Activated naive CD4-positive, alpha-beta T cell (primary cell): ENCODE data around the gene MRO.
"Not testable (repeated sequence)": the region's sequence is repeated elsewhere in the genome, so short reads cannot be mapped to it uniquely, and the experiment has no call there.

ENCODE experiments used
- DNase-seq, 4 experiments: peaks; one replicate each; lab custom pipeline; 2025; lab: John Stamatoyannopoulos, UW

MRO gene

GRCh38 chr18:50819728-50820378 lies at the start of gene MRO:
Gene MRO, minus strand, starts transcription at chr18:50820016. Its CDS starts 10,616 bp downstream, at chr18:50809400.
- DNase-seq, result peak; percentile 48 to 73 (median 63)

DNA sequence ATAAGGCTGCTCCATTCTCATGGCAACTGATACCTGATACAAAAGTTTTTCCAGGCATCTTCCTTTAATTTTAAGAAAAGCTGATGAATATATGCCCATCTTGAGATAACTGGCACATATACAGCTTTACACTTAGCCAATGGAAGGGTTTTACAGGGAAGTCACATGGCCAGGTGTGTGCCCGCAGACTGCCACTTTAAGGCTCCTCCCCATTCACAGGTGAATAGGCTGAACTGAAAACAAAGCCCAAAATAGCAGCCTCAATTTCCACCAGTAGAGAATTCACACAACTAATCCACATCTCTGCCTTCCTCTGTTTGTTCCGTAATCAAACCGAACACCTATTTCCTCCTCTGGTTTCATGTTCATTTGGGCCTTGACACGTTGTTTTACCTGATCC lies 49.3 kb upstream of the MRO start:
- no peak for DNase-seq

DNA sequence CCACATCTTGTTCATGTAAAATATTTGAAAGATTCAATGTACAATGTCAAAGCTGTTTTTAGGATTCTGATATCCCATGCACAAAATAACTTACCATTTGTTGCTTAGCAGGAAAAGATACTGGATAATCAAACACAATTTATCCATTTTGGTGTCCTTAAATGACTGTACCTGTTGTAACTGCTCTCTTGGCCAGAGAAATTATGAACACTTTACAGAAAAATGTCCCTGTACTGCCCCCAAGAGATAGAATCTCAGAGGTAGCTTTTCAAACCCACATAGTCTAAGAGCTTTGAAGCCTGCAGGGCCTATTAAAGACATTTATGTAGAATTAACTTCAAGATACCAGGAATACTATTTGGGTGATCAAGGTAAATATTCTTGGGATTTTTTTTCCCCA lies 46.9 kb upstream of the MRO start:
- no peak for DNase-seq

DNA sequence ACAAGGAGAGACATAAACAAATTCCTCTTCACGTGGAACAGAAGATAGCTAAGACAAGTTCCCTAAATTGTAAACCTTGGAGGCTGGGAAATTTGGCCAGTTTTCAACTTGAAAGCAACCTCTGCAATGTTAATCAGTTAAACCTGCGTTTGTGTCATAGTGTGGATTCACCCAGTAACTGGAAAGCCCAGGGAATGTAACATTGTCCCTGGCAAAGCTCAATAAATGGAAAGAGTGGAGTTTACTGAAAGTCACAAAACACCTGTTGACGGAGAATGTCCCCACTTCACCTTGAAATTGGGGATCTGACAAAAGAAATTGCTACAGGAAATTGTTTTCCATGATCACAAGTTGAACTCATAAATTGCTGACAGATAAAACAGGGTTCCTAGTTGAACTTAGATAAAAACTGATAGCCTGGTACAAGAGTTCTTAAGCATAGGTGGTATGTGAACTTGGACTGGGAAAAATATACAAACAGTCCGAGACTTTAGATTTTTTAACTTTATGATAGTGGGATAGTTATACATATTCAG lies 44.1 kb upstream of the MRO start:
- DNase-seq, result no peak

DNA sequence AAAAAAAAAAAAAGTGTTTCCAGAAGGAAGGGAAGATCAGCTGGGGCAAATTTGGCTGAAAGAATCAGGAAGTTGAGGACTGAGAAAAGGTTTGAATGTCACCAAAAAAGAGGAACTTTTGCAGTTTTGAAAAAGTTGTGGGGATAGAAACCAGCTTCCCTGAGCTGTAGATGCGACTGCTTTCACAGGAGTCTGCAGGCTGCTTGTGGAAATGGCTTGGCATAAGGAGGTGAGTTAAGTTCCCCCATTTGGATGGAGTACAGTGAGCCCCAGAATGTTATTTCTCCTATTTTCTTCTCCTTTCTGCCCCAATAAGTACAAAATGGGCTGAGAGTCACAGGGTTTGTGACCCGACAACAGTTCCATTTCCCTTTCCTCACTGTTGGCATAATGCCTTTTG lies 42.6 kb upstream of the MRO start:
- no peak for DNase-seq

GRCh38 chr18:50861617-50862016 lies 41.8 kb upstream of the MRO start:
- no peak for DNase-seq

DNA sequence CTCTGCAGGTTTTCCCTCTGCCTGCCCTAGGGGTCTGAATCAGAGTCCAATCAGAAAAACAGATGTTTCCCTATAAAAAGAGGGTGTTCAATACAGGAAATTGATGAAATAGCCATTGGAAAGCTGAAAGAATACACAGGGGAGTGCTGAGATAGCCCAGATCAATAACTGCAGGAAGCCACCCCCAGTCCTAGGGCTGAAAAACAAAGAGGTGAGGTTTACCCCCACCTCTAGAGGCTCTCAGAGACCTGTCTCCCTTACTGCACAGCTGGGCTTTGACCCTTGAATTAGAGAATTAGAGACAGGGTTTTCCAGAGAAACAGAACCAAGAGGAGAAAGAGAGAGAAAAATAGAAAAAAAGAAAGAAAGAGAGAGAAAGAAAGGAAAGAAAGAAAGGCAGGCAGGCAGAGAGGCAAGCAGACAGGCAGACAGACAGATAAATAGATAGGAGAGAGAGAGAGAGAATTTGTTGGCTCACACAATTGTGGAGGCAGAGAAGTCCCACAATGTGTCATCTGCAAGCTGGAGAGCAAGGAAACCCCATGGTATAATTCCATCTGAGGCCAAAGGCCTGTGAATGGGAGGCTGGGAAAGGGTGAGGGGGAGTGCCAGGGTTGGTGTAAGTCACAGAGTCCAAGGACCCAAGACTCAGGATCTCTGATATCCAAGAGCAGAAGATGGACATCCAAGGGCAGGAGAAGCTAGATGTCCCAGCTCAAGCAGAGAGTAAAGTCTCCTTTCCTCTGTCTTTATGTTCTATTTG lies 40.2 kb upstream of the MRO start:
- no peak for DNase-seq

DNA sequence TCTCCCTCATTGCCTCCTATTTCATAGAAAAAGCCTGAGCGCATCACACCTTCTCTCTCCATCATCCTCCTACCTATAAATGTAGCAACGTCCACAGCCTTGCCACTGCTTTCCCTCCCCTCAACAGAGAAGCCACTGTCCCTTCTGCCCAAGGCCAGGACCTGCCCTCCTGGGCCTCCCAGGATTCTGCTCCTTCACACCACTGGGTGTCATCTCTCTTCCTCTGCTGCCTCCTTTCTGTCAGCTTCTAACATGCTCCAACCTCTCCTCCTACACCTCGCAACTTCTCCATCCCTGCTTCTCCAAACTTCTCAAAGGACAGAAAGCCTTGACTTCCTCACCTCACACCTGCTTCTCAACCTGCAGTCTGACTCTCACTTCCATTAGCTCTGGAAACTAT lies 37.9 kb upstream of the MRO start:
- DNase-seq, result no peak

DNA sequence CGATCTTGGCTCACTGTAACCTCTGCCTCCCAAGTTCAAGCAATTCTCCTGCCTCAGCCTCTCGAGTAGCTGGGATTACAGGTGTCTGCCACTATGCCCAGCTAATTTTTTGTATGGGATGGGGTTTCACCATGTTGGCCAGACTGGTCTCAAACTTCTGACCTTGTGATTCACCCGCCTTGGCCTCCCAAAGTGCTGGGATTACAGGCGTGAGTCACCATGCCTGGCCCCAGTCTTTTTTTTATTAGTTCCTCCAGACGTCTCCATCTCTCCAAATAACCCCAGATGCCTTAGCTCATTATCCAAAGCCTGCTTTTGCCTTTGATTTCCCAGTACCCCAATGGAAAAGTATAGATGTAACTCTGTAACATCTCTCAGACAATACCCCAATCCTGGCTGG lies 37.4 kb upstream of the MRO start:
- not testable (repeated sequence) for DNase-seq

- no peak for DNase-seq
These were observed 36.4 kb upstream of the MRO start for GRCh38 chr18:50855976-50856757.

GRCh38 chr18:50853863-50854271 lies 34.1 kb upstream of the MRO start:
- DNase-seq, result no peak

- DNase-seq, result no peak
These were observed 30.7 kb upstream of the MRO start for GRCh38 chr18:50850307-50851065.

- no peak for DNase-seq
These were observed 29.6 kb upstream of the MRO start for GRCh38 chr18:50849419-50849821.

GRCh38 chr18:50848991-50849390 lies 29.2 kb upstream of the MRO start:
- DNase-seq, result no peak

DNA sequence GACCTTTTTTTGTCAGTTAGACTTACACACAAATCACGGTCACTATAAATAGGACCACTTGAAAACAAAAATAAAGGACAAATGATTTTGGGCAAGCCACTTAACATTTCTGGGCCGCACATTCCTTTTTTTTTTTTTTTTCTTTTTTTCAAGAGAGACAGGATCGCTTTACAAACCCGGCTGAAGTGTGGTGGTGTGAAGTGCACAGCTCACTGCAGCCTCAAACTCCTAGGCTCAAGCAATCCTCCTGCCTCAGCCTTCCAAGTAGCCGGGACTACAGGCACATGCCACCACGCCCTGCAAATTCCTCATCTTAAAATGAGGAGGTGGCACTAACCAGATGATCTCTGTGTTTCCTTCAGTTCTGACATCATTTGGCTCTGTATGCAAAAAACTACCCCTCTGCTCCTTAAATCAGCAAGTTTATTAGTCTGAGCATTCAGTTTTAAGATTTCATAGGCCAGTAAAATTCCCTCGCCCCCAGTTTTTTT lies 28.3 kb upstream of the MRO start:
- no peak for DNase-seq

DNA sequence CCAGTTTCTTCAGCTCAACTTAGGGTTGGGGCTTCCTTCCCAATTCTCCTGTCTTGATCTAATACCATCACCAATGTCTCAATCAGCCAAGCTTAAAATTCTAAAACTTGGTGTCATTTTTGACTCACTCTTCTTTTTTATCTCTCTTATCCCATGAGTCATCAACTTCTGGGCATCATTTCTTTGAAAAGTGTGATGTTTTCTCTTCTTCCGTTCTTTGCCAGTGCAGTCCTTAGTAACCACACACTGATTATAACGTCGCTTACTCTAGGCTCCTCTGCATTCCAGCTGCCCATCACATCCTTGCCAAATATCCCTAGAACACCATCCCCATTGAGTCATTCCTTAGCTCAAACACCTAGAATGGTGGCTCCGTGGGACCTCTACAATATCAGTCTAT lies 27.4 kb upstream of the MRO start:
- no peak for DNase-seq

GRCh38 chr18:50844960-50845359 lies 25.1 kb upstream of the MRO start:
- DNase-seq, result no peak

DNA sequence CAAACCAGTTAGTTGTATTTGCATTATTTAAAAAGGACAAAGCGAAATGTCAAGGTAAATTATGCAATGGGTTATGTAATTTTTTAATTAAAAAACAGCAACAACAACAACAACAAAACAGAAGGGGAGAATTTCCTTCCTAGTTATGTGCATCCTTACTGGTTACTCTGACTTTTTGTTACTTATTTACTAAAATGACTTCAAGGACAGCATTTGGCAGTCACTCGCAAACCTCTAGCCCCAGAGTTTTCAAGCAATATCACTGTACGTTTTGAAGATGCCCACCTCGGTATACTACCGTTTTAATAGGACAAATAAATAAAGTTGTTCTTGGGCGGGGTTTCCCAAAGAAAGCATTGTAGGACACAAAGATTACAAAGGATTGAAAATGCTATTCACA lies 24.7 kb upstream of the MRO start:
- no peak for DNase-seq

DNA sequence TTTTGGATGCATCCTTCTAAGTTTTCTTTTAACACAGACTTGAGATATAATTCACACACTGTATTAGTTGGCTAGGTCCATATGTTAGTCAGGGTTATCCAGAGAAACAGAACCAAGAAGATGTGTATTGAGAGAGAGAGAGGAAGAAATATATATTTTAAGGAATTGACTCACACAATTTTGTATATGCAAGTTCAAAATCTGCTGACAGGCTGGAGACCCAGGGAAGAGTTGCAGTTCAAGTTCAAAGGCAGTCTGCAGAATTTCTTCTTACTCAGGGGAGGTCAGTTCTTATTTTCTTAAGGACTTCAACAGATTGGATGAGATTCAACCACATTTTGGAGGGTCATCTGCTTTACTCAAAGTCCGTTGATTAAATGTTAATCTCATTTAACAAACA lies 23.0 kb upstream of the MRO start:
- no peak for DNase-seq

DNA sequence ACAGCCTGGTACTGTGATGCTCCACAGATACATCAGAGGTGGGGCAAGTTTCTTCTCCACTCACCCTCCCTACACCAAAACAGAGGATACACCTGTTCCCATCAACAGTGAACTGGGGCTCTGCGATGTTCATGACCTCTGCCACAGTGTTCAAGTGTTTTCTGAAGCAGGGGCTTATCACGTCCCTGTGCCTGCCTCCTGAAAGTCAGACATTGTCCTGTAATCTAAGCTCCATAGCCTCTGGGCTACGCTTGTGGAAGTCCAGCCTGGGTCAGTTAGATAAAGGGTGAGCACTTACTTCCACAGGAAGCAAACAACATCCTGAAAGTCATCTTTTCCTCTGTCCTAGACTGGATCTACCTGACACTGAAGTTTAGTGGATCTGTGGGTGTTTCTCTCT lies 20.2 kb upstream of the MRO start:
- DNase-seq, result no peak

GRCh38 chr18:50839341-50839740 lies 19.5 kb upstream of the MRO start:
- no peak for DNase-seq

DNA sequence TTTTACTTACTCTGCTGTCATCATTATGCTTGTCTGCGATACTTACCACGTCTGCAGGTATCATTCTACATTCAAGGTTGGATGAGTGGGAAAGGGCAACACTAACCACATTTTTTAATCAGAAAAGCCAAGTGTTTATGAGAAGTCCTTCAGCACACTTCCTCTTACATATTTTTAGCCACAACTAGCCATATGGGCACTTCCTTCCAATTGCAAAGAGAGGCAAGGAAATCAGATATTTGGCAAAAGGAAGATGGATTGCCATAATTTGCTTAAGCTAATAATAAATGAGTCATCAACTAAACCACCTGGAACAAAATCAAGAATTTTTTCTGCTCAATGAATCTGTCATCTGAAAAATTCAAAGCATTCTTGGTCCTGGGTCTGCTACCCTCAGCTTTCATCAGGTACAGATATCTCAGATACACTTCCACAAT lies 16.7 kb upstream of the MRO start:
- no peak for DNase-seq
